Endothelial cell of umbilical vein (primary cell): ENCODE results near the gene CIC.

Experiments used
- CTCF ChIP-seq, 2 donors: IDR thresholded peaks; 1 replicate in 1 of 2; 2 replicates in 1 of 2; pipeline ENCODE4 v1.5.1; 2011; ENCODE audit warnings: low read length in 2 of 2, mild to moderate bottlenecking in 2 of 2, moderate library complexity in 2 of 2, control low read depth in 1 of 2, inconsistent platforms in 1 of 2, low read depth in 1 of 2; ENCODE audit not compliant: insufficient read depth in 1 of 2; ENCODE audit errors: extremely low read depth in 1 of 2
- EZH2 ChIP-seq: IDR thresholded peaks from 2 replicates; pipeline ENCODE4 v1.6.1; 2012; ENCODE audit warnings: borderline replicate concordance, low read depth, mild to moderate bottlenecking, moderate library complexity, low read length, inconsistent platforms; ENCODE audit not compliant: severe bottlenecking
- GATA2 ChIP-seq: IDR thresholded peaks from 2 replicates; pipeline ENCODE4 v1.7.0; 2011; ENCODE audit warnings: low read depth, mild to moderate bottlenecking, moderate library complexity, mixed read lengths, low read length; ENCODE audit not compliant: insufficient read length, insufficient read depth
- JUN ChIP-seq: IDR thresholded peaks from 2 replicates; pipeline ENCODE4 v1.6.1; 2011; ENCODE audit warnings: borderline replicate concordance, low read depth; ENCODE audit not compliant: insufficient read length, insufficient read depth
- MAX ChIP-seq: IDR thresholded peaks from 2 replicates; pipeline ENCODE4 v1.6.1; 2011; ENCODE audit not compliant: insufficient read depth, insufficient read length
- MYC ChIP-seq: IDR thresholded peaks from one replicate; pipeline ENCODE4 v1.6.1; 2011; ENCODE audit warnings: mild to moderate bottlenecking, low read depth, low read length
- POLR2A ChIP-seq: IDR thresholded peaks from 2 replicates; pipeline ENCODE4 v1.6.1; 2012; ENCODE audit warnings: low read depth, mild to moderate bottlenecking, control low read depth, low read length
- POLR2AphosphoS5 ChIP-seq: IDR thresholded peaks from 2 replicates; pipeline ENCODE4 v1.6.1; 2012; ENCODE audit warnings: low read depth, mild to moderate bottlenecking, control low read depth, low read length, moderate library complexity; ENCODE audit not compliant: insufficient read depth

DNA sequence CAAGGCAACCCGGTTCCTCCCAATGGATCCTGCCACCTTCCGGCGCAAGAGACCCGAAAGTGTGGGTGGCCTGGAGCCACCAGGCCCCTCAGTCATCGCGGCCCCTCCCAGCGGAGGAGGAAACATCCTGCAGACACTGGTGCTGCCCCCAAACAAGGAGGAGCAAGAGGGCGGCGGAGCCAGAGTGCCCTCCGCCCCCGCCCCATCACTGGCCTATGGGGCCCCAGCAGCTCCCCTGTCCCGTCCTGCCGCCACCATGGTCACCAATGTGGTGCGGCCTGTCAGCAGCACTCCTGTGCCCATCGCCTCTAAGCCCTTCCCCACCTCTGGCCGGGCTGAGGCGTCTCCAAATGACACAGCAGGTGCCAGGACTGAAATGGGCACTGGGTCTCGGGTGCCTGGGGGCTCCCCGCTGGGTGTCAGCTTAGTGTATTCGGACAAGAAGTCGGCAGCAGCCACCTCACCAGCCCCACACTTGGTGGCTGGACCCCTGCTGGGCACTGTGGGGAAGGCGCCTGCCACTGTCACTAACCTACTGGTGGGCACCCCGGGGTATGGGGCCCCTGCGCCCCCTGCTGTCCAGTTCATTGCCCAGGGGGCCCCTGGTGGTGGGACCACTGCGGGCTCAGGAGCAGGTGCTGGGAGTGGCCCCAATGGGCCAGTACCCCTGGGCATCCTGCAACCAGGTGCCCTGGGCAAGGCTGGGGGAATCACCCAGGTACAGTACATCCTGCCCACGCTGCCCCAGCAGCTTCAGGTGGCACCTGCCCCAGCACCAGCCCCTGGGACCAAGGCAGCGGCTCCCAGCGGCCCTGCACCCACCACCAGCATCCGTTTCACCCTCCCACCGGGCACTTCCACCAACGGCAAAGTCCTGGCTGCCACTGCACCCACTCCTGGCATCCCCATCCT is 21.7 kb downstream of the CIC start:
- TF ChIP-seq CTCF (IDR thresholded peaks at IDR 0.05; ENCODE audit: extremely low read depth in 1 of 2, insufficient read depth in 1 of 2, low read depth in 1 of 2, low read length in 2 of 2): peak; percentile 84 to 86
- TF ChIP-seq MAX: no peak
- TF ChIP-seq EZH2: no peak
- TF ChIP-seq JUN: no peak
- no peak for TF ChIP-seq GATA2
- TF ChIP-seq POLR2A: no peak
- no peak for TF ChIP-seq POLR2AphosphoS5
- no peak for TF ChIP-seq MYC
